Activated T-cell treated with anti-CD3 and anti-CD28 coated beads, Interleukin-2, amount 50 U/mL, for 72 hours (primary cell): ENCODE data around the gene SDR42E2. TPM values are rescaled to one million over a fixed set of nuclear protein-coding genes. Genes with fewer than 3 reads are reported as not detected.
A peak's percentile ranks its signal among the peaks of the same experiment; 100 is the strongest.
"Not testable (repeated sequence)": the region's sequence is repeated elsewhere in the genome, so short reads cannot be mapped to it uniquely, and the experiment has no call there.

Experiments
- ATAC-seq, 2 donors: fragments of 150-1000 bp; cut with Tn5 transposase; replicated peaks in 1 of 2; 2 replicates each; pipeline ENCODE4 v1.10.0; 2021; ENCODE audit warnings: moderate library complexity in 2 of 2, mild to moderate bottlenecking in 1 of 2
- DNase-seq, 2 donors: peaks; one replicate each; pipeline ENCODE4 v3.0.0; 2021 to 2022; ENCODE audit warnings: mixed read lengths in 1 of 2
- H3K27ac Mint-ChIP-seq: one replicate; pipeline ENCODE4 v1.8.0; 2022; ENCODE audit warnings: mild to moderate bottlenecking, moderate library complexity, mixed read lengths
- H3K27me3 Mint-ChIP-seq: one replicate; pipeline ENCODE4 v1.8.0; 2022; ENCODE audit warnings: low read depth, mixed read lengths
- H3K36me3 Mint-ChIP-seq, 2 donors: one replicate each; pipeline ENCODE4 v1.8.0; 2022; ENCODE audit warnings: mixed read lengths in 2 of 2, mild to moderate bottlenecking in 1 of 2; ENCODE audit not compliant: insufficient read depth in 2 of 2
- H3K4me1 Mint-ChIP-seq: one replicate; pipeline ENCODE4 v1.8.0; 2022; ENCODE audit warnings: low read depth, mixed read lengths
- H3K4me3 Mint-ChIP-seq, 2 donors: one replicate each; pipeline ENCODE4 v1.8.0; 2022; ENCODE audit warnings: mild to moderate bottlenecking in 2 of 2, mixed read lengths in 2 of 2, moderate library complexity in 2 of 2
- H3K9me3 Mint-ChIP-seq, 2 donors: one replicate each; pipeline ENCODE4 v1.8.0; 2022; ENCODE audit warnings: mixed read lengths in 2 of 2
- total RNA-seq, 2 donors: library from RNA; stranded (reverse); gene quantifications; one replicate each; pipeline ENCODE4 v1.2.3, GENCODE V29; 2022

Gene SDR42E2
- total RNA-seq, 2 donors from 2014 or later = 0.19 TPM; not detected in 1

GRCh38 chr16:22214402-22214801 lies 52.1 kb downstream of the SDR42E2 start:
- Mint-ChIP-seq H3K27ac (no peak overlapping the region), H3K27me3 (no peaks in the 10 kb centered on the region), H3K9me3 (no peaks in the 10 kb centered on the region), H3K4me1 (peaks cover 23% of the 10 kb centered on the region), H3K4me3 (no peak overlapping the region), H3K36me3 (peaks cover 2 to 3% of the 10 kb centered on the region in 2 donors)
- DNase-seq = no peak
- ATAC-seq = no peak

GRCh38 chr16:22214889-22215288 lies 52.6 kb downstream of the SDR42E2 start:
- Mint-ChIP-seq H3K4me3 (no peak overlapping the region), H3K27me3 (no peaks in the 10 kb centered on the region), H3K27ac (no peak overlapping the region), H3K4me1 (peaks cover 18% of the 10 kb centered on the region), H3K9me3 (no peaks in the 10 kb centered on the region), H3K36me3 (peaks cover 2 to 3% of the 10 kb centered on the region in 2 donors)
- DNase-seq = no peak
- ATAC-seq = no peak

- H3K4me1 Mint-ChIP-seq = peaks cover 15% of the 10 kb centered on the region
- peak overlapping the region in 1 of 2 donors; percentile 19 for H3K4me3 Mint-ChIP-seq
- no peaks in the 10 kb centered on the region for H3K9me3 Mint-ChIP-seq
- no peaks in the 10 kb centered on the region for H3K27me3 Mint-ChIP-seq
- ATAC-seq (no peak), DNase-seq (no peak)
- no peak overlapping the region for H3K27ac Mint-ChIP-seq
- H3K36me3 Mint-ChIP-seq = peaks cover 0 to 2% of the 10 kb centered on the region in 2 donors
Measured at GRCh38 chr16:22216191-22216831, 54.0 kb downstream of the SDR42E2 start.

GRCh38 chr16:22216832-22217225 lies 54.5 kb downstream of the SDR42E2 start:
- not testable (repeated sequence) for H3K4me3 Mint-ChIP-seq, H3K27me3 Mint-ChIP-seq, H3K9me3 Mint-ChIP-seq, H3K36me3 Mint-ChIP-seq, ATAC-seq, H3K27ac Mint-ChIP-seq, DNase-seq
- peaks cover 15% of the 10 kb centered on the region for H3K4me1 Mint-ChIP-seq

GRCh38 chr16:22217890-22218730 lies 55.8 kb downstream of the SDR42E2 start:
- peaks cover 15% of the 10 kb centered on the region for H3K4me1 Mint-ChIP-seq
- no peak overlapping the region for H3K27ac Mint-ChIP-seq
- no peaks in the 10 kb centered on the region for H3K27me3 Mint-ChIP-seq
- no peak overlapping the region for H3K4me3 Mint-ChIP-seq
- H3K9me3 Mint-ChIP-seq = no peaks in the 10 kb centered on the region
- H3K36me3 Mint-ChIP-seq = peaks cover 0 to 2% of the 10 kb centered on the region in 2 donors
- peak; percentile 24 to 44 for DNase-seq
- peak; percentile 85 to 93 for ATAC-seq

GRCh38 chr16:22219389-22220068 lies 57.2 kb downstream of the SDR42E2 start:
- no peak for DNase-seq
- peaks cover 20% of the 10 kb centered on the region for H3K4me1 Mint-ChIP-seq
- H3K36me3 Mint-ChIP-seq = peaks cover 3 to 4% of the 10 kb centered on the region in 2 donors
- no peaks in the 10 kb centered on the region for H3K27me3 Mint-ChIP-seq
- ATAC-seq = no peak
- H3K27ac Mint-ChIP-seq = no peak overlapping the region
- no peak overlapping the region for H3K4me3 Mint-ChIP-seq
- no peaks in the 10 kb centered on the region for H3K9me3 Mint-ChIP-seq

- Mint-ChIP-seq H3K4me3 (no peak overlapping the region), H3K9me3 (no peaks in the 10 kb centered on the region), H3K27me3 (no peaks in the 10 kb centered on the region), H3K27ac (no peak overlapping the region), H3K36me3 (peaks cover 3 to 4% of the 10 kb centered on the region in 2 donors), H3K4me1 (peaks cover 20% of the 10 kb centered on the region)
- DNase-seq (no peak), ATAC-seq (no peak)
Measured at GRCh38 chr16:22220069-22220440, 57.7 kb downstream of the SDR42E2 start.

GRCh38 chr16:22220714-22221113 lies 58.4 kb downstream of the SDR42E2 start:
- peaks cover 3 to 4% of the 10 kb centered on the region in 2 donors for H3K36me3 Mint-ChIP-seq
- H3K27me3 Mint-ChIP-seq = no peaks in the 10 kb centered on the region
- no peak for ATAC-seq
- DNase-seq = no peak
- H3K4me1 Mint-ChIP-seq = peaks cover 20% of the 10 kb centered on the region
- no peak overlapping the region for H3K4me3 Mint-ChIP-seq
- no peaks in the 10 kb centered on the region for H3K9me3 Mint-ChIP-seq
- no peak overlapping the region for H3K27ac Mint-ChIP-seq

GRCh38 chr16:22222006-22222405 lies 59.7 kb downstream of the SDR42E2 start:
- no peak overlapping the region for H3K4me3 Mint-ChIP-seq
- H3K27me3 Mint-ChIP-seq = no peaks in the 10 kb centered on the region
- H3K4me1 Mint-ChIP-seq = peaks cover 12% of the 10 kb centered on the region
- H3K36me3 Mint-ChIP-seq = peaks cover 3 to 8% of the 10 kb centered on the region in 2 donors
- no peaks in the 10 kb centered on the region for H3K9me3 Mint-ChIP-seq
- ATAC-seq (no peak), DNase-seq (no peak)
- H3K27ac Mint-ChIP-seq = no peak overlapping the region

- peak in 1 of 2 donors; percentile 39 for ATAC-seq
- Mint-ChIP-seq H3K27ac (no peak overlapping the region), H3K9me3 (no peaks in the 10 kb centered on the region), H3K4me3 (no peak overlapping the region), H3K4me1 (peaks cover 11% of the 10 kb centered on the region), H3K36me3 (peaks cover 3 to 8% of the 10 kb centered on the region in 2 donors), H3K27me3 (no peaks in the 10 kb centered on the region)
- DNase-seq = no peak
Measured at GRCh38 chr16:22222998-22223397, 60.7 kb downstream of the SDR42E2 start.

- Mint-ChIP-seq H3K36me3 (peaks cover 3 to 10% of the 10 kb centered on the region in 2 donors), H3K4me1 (peaks cover 11% of the 10 kb centered on the region), H3K9me3 (no peaks in the 10 kb centered on the region), H3K27me3 (no peaks in the 10 kb centered on the region), H3K4me3 (no peak overlapping the region), H3K27ac (no peak overlapping the region)
- DNase-seq (no peak), ATAC-seq (no peak)
Measured at GRCh38 chr16:22225060-22225459, 62.8 kb downstream of the SDR42E2 start.

- no peak overlapping the region for H3K27ac Mint-ChIP-seq
Measured at GRCh38 chr16:22229889-22230288, 67.6 kb downstream of the SDR42E2 start.

More at GRCh38 chr16:22229889-22230288, 67.6 kb downstream of the SDR42E2 start:
- Mint-ChIP-seq H3K4me3 (no peak overlapping the region), H3K4me1 (peaks cover 17% of the 10 kb centered on the region), H3K27me3 (no peaks in the 10 kb centered on the region), H3K9me3 (no peaks in the 10 kb centered on the region), H3K36me3 (peaks cover 4 to 13% of the 10 kb centered on the region in 2 donors)
- ATAC-seq (no peak), DNase-seq (no peak)
